ENCODE results near the gene ITGA2B. TPM values are rescaled to one million over a fixed set of nuclear protein-coding genes. Genes with fewer than 3 reads are reported as not detected.

ITGA2B gene
- total and polyA plus RNA-seq, 2 of the 8 experiments (the other 6 are each of a cell fraction or from before 2014, with no cell fraction given): 6.9 to 12.3 TPM

GRCh38 chr17:44372036-44372435 lies 17.4 kb downstream of the ITGA2B start:
- H3K4me3 ChIP-seq (ENCODE audit: extremely low read depth in 1 of 4, insufficient read depth in 2 of 4, low read depth in 3 of 4, low read length in 4 of 4): no peak overlapping the region
- no peak overlapping the region for H4K91ac ChIP-seq (replicated peaks; ENCODE audit: insufficient read length, low read length)
- no peak overlapping the region for H2BK120ac ChIP-seq (replicated peaks; ENCODE audit: low read depth, low read length)
- no peak overlapping the region for H2AFZ ChIP-seq (ENCODE audit: low read length)
- H3K36me3 ChIP-seq (ENCODE audit: control insufficient read depth in 2 of 4, insufficient read depth in 4 of 4, low read length in 3 of 4): no peaks in the 10 kb centered on the region
- TF ChIP-seq EGR1 (IDR thresholded peaks at IDR 0.05; ENCODE audit: borderline replicate concordance, low read depth, low read length) (no peak), CREB1 (IDR thresholded peaks at IDR 0.05) (no peak), SP1 (IDR thresholded peaks at IDR 0.05; ENCODE audit: low read depth, low read length) (no peak), TAF7 (optimal IDR thresholded peaks at IDR 0.05; ENCODE audit: borderline replicate concordance, low read depth, low read length) (no peak), PHF8 (conservative IDR thresholded peaks at IDR 0.05; ENCODE audit: low read depth, low read length) (no peak)
- H2BK12ac ChIP-seq (ENCODE audit: low read depth, low read length): no peak overlapping the region
- no peaks in the 10 kb centered on the region for H3K9me3 ChIP-seq (ENCODE audit: insufficient read depth in 2 of 2, low read depth in 1 of 2, low read length in 1 of 2)
- ChIA-PET POLR2A (ENCODE audit: partially characterized antibody) (interaction anchor here (0.9 to 4.4 kb wide), 5 partner anchors 9 to 55 kb away, joined by 3 to 18 read pairs (median 3); partner anchors contain the start of gene FAM171A2), CTCF (ENCODE audit: partially characterized antibody) (interaction anchor here (0.7 to 13.8 kb wide), 4 partner anchors 7 to 722 kb away, joined by 3 to 177 read pairs (median 6); partner anchors contain the start of gene FAM171A2)
- H2AK5ac ChIP-seq (ENCODE audit: low read depth, low read length): no peak overlapping the region
- H3K27me3 ChIP-seq (replicated peaks in 1 of 4; ENCODE audit: control insufficient read depth in 3 of 4, extremely low read depth in 1 of 4, insufficient read depth in 3 of 4, low read length in 3 of 4): no peaks in the 10 kb centered on the region
- H2BK20ac ChIP-seq (ENCODE audit: low read length): no peak overlapping the region
- H3K9ac ChIP-seq (replicated peaks in 1 of 4; ENCODE audit: extremely low read depth in 1 of 4, low read depth in 3 of 4, low read length in 3 of 4): no peak overlapping the region
- no peak overlapping the region for H3K56ac ChIP-seq (replicated peaks; ENCODE audit: insufficient read length, low read depth, low read length)
- H3K23ac ChIP-seq (ENCODE audit: insufficient read length): no peak overlapping the region
- no peak overlapping the region for H3K4me2 ChIP-seq (ENCODE audit: insufficient read depth in 1 of 2, low read depth in 2 of 2, low read length in 2 of 2)
- H4K8ac ChIP-seq (ENCODE audit: extremely low read depth, insufficient read depth, low read length): no peak overlapping the region; the same call in 1 of the 2 replicates
- peaks cover 5% of the 10 kb centered on the region; the same call in 1 of the 2 replicates for H3K23me2 ChIP-seq (ENCODE audit: low read depth, low read length)
- no peak overlapping the region for H3K27ac ChIP-seq (ENCODE audit: low read depth, low read length)
- H2BK15ac ChIP-seq (ENCODE audit: low read length): no peak overlapping the region
- 83% methylated on average over 10 of the region's 10 CpGs; no CpG with 5 or more reads in 1 of the 2 experiments for WGBS, 2 experiments (ENCODE audit: extremely low coverage in 1 of 2, insufficient coverage in 1 of 2, insufficient read length in 1 of 2, insufficient replicate concordance in 2 of 2, low coverage in 1 of 2, low lambda C conversion rate in 2 of 2, missing lambda C conversion rate in 1 of 2)
- peaks cover 4 to 17% (median 12%) of the 10 kb centered on the region in 4 experiments; a peak in 6 of 7 replicates for H3K4me1 ChIP-seq (replicated peaks in 1 of 4; ENCODE audit: control insufficient read depth in 3 of 4, insufficient read depth in 4 of 4, low read length in 3 of 4)
- H2BK5ac ChIP-seq (ENCODE audit: low read depth, low read length): no peak overlapping the region
- H4K5ac ChIP-seq (ENCODE audit: insufficient read length, low read depth, low read length): no peak overlapping the region
- H3K79me1 ChIP-seq (ENCODE audit: low read depth, low read length): no peaks in the 10 kb centered on the region
- FAIRE-seq (no peak), DNase-seq (ENCODE audit: low read depth in 1 of 2, low spot score in 2 of 2) (no peak)
- H3K79me2 ChIP-seq (ENCODE audit: control insufficient read depth in 1 of 2, insufficient read depth in 2 of 2, low read length in 2 of 2): no peaks in the 10 kb centered on the region
- no peak overlapping the region for H3K18ac ChIP-seq (ENCODE audit: extremely low read depth, low read length)
- no peak overlapping the region for H3K4ac ChIP-seq (replicated peaks; ENCODE audit: insufficient read length, low read depth, low read length)
- H4K20me1 ChIP-seq (replicated peaks in 1 of 2; ENCODE audit: control insufficient read depth in 1 of 2, insufficient read depth in 2 of 2, low read length in 2 of 2): peaks cover 0 to 2% of the 10 kb centered on the region in 2 experiments
- no peak overlapping the region for H3K14ac ChIP-seq (ENCODE audit: insufficient read length)
